ENCODE results near the gene SH3RF3. TPM values are rescaled to one million over a fixed set of nuclear protein-coding genes. Genes with fewer than 3 reads are reported as not detected.

SH3RF3 gene
- total RNA-seq, 2 experiments from 2014 or later, result 2.2 to 2.5 TPM

GRCh38 chr2:109425411-109425810, 296.4 kb downstream of the SH3RF3 start:
- H3K9me3 Mint-ChIP-seq, result no peaks in the 10 kb centered on the region
- H3K36me3 Mint-ChIP-seq, result no peaks in the 10 kb centered on the region
- H3K27me3 Mint-ChIP-seq, result no peaks in the 10 kb centered on the region
- no peaks in the 10 kb centered on the region for H3K4me1 Mint-ChIP-seq
- no peak overlapping the region for H3K4me3 Mint-ChIP-seq
- no peak for DNase-seq
- no peak overlapping the region for H3K27ac Mint-ChIP-seq

GRCh38 chr2:109427661-109428091, 298.7 kb downstream of the SH3RF3 start:
- H3K4me1 Mint-ChIP-seq, result no peaks in the 10 kb centered on the region
- DNase-seq, result no peak
- no peak overlapping the region for H3K4me3 Mint-ChIP-seq
- H3K36me3 Mint-ChIP-seq, result no peaks in the 10 kb centered on the region
- H3K27ac Mint-ChIP-seq, result no peak overlapping the region
- H3K27me3 Mint-ChIP-seq, result no peaks in the 10 kb centered on the region
- no peaks in the 10 kb centered on the region for H3K9me3 Mint-ChIP-seq

DNA sequence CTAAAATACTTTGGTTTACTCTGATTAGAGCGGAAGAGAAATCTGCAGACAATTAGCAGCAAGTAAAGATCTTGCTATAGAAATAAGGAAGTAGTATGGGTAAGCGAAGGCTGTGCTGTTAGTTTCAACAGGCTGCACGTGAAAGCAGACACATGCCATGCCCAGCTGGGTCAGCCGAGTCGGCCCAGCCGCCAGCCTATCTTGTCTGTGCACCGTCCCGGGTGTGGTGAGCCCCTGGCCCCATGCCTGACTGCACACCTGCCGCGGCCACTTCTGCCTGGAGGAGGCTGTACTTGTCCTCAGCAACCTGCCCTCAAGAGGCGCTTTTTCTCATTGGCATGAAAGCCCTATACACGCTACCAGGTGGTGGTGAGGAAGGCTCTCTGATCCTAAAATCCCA, 299.3 kb downstream of the SH3RF3 start:
- Mint-ChIP-seq H3K9me3 (no peaks in the 10 kb centered on the region), H3K27me3 (no peaks in the 10 kb centered on the region), H3K36me3 (no peaks in the 10 kb centered on the region), H3K4me1 (no peaks in the 10 kb centered on the region), H3K4me3 (no peak overlapping the region), H3K27ac (no peak overlapping the region)
- no peak for DNase-seq

- Mint-ChIP-seq H3K36me3 (no peaks in the 10 kb centered on the region), H3K4me1 (no peaks in the 10 kb centered on the region), H3K4me3 (no peak overlapping the region), H3K9me3 (no peaks in the 10 kb centered on the region), H3K27me3 (no peaks in the 10 kb centered on the region), H3K27ac (no peak overlapping the region)
- DNase-seq, result no peak
Observed at GRCh38 chr2:109428841-109429566, 300.0 kb downstream of the SH3RF3 start.

- H3K27ac Mint-ChIP-seq, result no peak overlapping the region
Observed at GRCh38 chr2:109429567-109430328, 300.7 kb downstream of the SH3RF3 start.

DNA sequence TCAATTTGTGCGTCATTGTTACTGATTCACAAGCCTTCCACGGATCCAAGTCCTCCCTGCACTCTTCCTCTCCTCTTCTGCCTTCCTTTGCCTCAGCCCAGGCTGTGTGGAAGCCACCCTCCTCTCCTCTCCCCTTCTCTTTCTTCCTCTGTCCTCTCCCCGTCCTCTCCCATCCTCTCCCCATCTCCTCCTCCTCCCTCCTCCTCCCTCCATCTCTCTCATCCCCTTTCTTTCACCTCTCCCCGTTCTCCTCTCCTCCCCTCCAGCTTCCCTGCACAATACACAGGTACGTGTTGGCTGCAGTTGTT, 301.3 kb downstream of the SH3RF3 start:
- Mint-ChIP-seq H3K27me3 (no peaks in the 10 kb centered on the region), H3K27ac (no peak overlapping the region), H3K4me1 (no peaks in the 10 kb centered on the region), H3K9me3 (no peaks in the 10 kb centered on the region), H3K36me3 (no peaks in the 10 kb centered on the region), H3K4me3 (no peak overlapping the region)
- DNase-seq, result no peak

More at GRCh38 chr2:109429567-109430328, 300.7 kb downstream of the SH3RF3 start:
- H3K9me3 Mint-ChIP-seq, result no peaks in the 10 kb centered on the region
- no peaks in the 10 kb centered on the region for H3K36me3 Mint-ChIP-seq
- no peaks in the 10 kb centered on the region for H3K27me3 Mint-ChIP-seq
- H3K4me3 Mint-ChIP-seq, result no peak overlapping the region
- no peak for DNase-seq
- no peaks in the 10 kb centered on the region for H3K4me1 Mint-ChIP-seq

- H3K4me3 Mint-ChIP-seq, result no peak overlapping the region
- H3K36me3 Mint-ChIP-seq, result peaks cover 2% of the 10 kb centered on the region
- no peaks in the 10 kb centered on the region for H3K27me3 Mint-ChIP-seq
- no peaks in the 10 kb centered on the region for H3K4me1 Mint-ChIP-seq
- H3K27ac Mint-ChIP-seq, result no peak overlapping the region
- no peak for DNase-seq
- no peaks in the 10 kb centered on the region for H3K9me3 Mint-ChIP-seq
Observed at GRCh38 chr2:109432421-109432820, 303.4 kb downstream of the SH3RF3 start.

DNA sequence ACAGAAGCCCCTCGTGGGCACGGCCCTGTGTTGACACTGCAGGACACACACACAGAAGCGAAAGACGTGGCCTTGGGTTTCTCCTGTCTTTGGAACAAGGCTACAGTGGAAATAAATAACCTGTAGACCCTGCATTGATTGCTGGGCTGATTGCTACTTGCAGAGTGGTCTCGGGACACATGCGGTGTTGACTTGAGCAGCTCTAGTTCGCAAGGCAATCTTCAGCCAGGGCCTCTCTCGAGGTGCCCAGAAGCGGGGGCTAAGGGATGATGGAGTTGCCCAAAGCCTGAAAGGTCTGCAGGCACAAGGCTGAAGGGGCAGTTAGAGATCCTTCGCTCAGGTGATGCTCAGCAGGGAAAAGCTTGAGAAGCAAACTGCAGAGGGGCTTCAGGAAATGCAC, 304.5 kb downstream of the SH3RF3 start:
- Mint-ChIP-seq H3K27me3 (no peaks in the 10 kb centered on the region), H3K36me3 (peaks cover 4% of the 10 kb centered on the region), H3K27ac (no peak overlapping the region), H3K4me1 (no peaks in the 10 kb centered on the region), H3K9me3 (no peaks in the 10 kb centered on the region), H3K4me3 (no peak overlapping the region)
- no peak for DNase-seq

DNA sequence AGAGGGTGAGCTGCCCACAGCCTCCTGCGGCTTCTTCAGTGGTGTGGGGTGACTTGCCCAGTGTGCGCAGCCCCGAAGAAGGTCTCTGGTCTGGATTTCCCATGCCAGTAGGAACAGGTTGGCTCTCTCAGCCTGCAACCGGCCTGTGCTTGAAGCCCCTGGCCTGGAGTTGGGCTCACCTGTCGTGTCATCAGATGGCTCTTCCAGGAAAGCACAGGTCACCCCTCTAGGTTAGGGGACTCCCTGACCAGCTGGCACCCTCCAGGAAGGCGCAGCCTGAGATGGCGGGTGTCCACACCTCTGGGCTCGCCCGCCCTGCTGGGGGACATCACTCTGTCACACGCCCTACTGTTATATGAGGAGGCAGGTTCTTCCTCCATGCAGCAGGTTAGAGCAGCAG, 304.9 kb downstream of the SH3RF3 start:
- H3K4me1 Mint-ChIP-seq, result no peaks in the 10 kb centered on the region
- H3K27ac Mint-ChIP-seq, result no peak overlapping the region
- no peak for DNase-seq
- H3K4me3 Mint-ChIP-seq, result no peak overlapping the region
- peaks cover 4% of the 10 kb centered on the region for H3K36me3 Mint-ChIP-seq
- H3K27me3 Mint-ChIP-seq, result no peaks in the 10 kb centered on the region
- H3K9me3 Mint-ChIP-seq, result no peaks in the 10 kb centered on the region

- Mint-ChIP-seq H3K36me3 (peaks cover 8% of the 10 kb centered on the region), H3K27me3 (no peaks in the 10 kb centered on the region), H3K4me1 (no peaks in the 10 kb centered on the region), H3K27ac (no peak overlapping the region), H3K4me3 (no peak overlapping the region), H3K9me3 (no peaks in the 10 kb centered on the region)
- no peak for DNase-seq
Observed at GRCh38 chr2:109434351-109434750, 305.3 kb downstream of the SH3RF3 start.

DNA sequence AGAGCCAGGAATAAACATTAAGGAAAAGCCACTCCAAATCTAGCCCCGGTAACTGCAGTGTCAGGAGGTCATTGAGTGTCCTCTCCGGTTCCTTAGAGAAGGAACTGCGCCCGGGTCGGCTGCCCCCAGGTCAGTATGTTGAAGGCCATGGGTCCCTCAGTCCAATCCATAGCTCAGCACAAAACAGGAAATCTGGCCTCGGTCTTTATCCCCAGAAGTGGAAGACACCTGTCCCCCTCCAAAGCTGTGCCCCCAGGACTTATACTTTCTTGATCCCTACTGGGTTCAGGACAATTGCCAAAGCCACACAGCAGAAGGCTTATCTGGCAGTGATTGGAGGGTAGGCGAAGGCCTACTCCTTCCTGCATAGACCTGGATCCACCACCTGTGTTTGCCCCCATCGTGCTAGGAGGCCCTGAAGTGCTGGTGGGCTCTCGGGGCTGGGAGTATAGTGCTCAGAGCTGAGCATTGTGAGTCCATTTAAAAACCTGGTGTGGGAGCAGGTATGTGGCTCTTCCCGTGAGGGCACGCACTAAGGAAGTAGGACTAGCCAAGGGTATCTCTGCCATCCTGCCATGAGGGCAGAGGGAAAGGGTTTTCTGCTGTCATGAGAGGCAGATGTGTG, 306.2 kb downstream of the SH3RF3 start:
- peaks cover 17% of the 10 kb centered on the region for H3K36me3 Mint-ChIP-seq
- H3K9me3 Mint-ChIP-seq, result peaks cover 5% of the 10 kb centered on the region
- no peak for DNase-seq
- H3K4me3 Mint-ChIP-seq, result no peak overlapping the region
- no peaks in the 10 kb centered on the region for H3K27me3 Mint-ChIP-seq
- H3K27ac Mint-ChIP-seq, result no peak overlapping the region
- H3K4me1 Mint-ChIP-seq, result no peaks in the 10 kb centered on the region

DNA sequence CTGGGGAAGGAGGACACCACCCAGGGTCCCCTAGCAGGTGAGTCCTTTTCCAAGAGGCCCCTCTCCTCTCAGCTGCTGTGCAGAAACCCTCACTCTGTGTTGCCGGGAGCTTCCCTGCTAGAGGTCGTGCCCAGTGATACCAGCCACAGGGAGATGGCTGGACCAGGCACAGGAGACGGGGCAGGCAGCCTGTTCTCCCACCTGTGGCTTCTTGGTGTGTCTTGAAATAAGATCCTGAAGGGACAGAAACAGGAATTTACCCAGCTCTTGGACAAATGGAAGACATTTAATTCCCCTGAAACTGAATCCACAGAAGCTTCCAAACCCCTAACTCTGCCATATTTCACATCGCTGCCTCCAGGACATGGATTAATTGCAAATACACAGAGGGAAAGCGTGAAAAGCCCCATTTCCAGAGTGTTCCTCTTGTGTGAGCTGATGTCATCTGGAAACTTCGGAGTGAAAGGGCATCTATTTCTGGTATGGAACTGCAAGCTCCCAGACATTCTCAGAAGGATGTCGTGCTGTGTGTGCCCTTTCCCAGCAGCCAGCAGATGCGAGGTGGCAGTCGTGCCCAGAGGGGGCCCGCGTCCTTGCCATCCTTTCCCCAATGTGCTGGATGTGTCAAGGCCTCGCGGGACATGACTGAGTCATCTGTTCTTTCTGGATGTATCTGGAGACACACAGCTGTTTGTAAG, 307.0 kb downstream of the SH3RF3 start:
- DNase-seq, result no peak
- Mint-ChIP-seq H3K36me3 (peaks cover 23% of the 10 kb centered on the region), H3K4me1 (no peaks in the 10 kb centered on the region), H3K27me3 (no peaks in the 10 kb centered on the region), H3K27ac (no peak overlapping the region), H3K4me3 (no peak overlapping the region), H3K9me3 (peaks cover 11% of the 10 kb centered on the region)

DNA sequence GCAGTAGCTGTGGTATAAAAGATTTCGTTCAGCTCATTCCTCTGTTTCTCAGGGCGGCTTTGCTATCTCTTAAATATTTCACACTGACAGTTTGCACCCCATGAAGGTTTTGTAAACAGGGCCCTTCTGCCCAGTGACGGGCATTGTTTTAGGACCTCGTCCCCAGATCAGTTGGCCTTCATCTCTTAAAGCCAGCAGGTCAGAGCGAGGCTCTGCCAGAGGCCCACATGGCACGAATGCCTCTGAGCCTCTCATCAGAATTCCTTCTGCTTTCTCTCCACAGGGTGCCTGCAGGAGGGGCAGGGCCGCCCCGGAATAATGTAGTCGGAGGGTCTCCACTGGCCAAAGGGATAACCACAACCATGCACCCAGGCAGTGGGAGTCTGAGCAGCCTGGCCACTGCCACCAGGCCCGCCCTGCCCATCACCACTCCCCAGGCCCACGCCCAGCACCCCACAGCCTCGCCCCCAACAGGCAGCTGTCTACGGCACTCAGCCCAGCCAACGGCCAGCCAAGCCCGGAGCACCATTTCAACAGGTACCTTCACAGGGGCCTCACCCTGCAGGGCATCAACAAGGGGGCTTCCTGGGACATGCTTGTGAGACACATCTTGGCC, 307.7 kb downstream of the SH3RF3 start:
- Mint-ChIP-seq H3K27me3 (no peaks in the 10 kb centered on the region), H3K9me3 (peaks cover 17% of the 10 kb centered on the region), H3K36me3 (peaks cover 30% of the 10 kb centered on the region), H3K27ac (no peak overlapping the region), H3K4me1 (no peaks in the 10 kb centered on the region), H3K4me3 (no peak overlapping the region)
- no peak for DNase-seq

- H3K36me3 Mint-ChIP-seq, result peaks cover 33% of the 10 kb centered on the region
- H3K9me3 Mint-ChIP-seq, result peaks cover 19% of the 10 kb centered on the region
- H3K27me3 Mint-ChIP-seq, result no peaks in the 10 kb centered on the region
- H3K27ac Mint-ChIP-seq, result no peak overlapping the region
- H3K4me3 Mint-ChIP-seq, result no peak overlapping the region
- H3K4me1 Mint-ChIP-seq, result no peaks in the 10 kb centered on the region
- no peak for DNase-seq
Observed at GRCh38 chr2:109437325-109438090, 308.5 kb downstream of the SH3RF3 start.
